Stomach (tissue), 4 donors: ENCODE data around the gene RRAS2.

Experiments used
- POLR2AphosphoS5 ChIP-seq, 3 donors: sonication (generic); formaldehyde crosslinking; IDR thresholded peaks; one replicate each; pipeline ENCODE4 v1.6.1; 2016; ENCODE audit warnings: antibody characterized with exemption in 3 of 3
- TF ChIP-seq, protein P1 (sequence below), 7 experiments: fragments of 450-650 bp in 4 of 7; fragments of 200-600 bp in 3 of 7; sonication (generic) in 3 of 7; IDR thresholded peaks; one replicate each; pipeline ENCODE4 v1.5.1; 2016 to 2019; ENCODE audit warnings: antibody characterized with exemption in 7 of 7, control low read depth in 2 of 7, mild to moderate bottlenecking in 1 of 7

DNA sequence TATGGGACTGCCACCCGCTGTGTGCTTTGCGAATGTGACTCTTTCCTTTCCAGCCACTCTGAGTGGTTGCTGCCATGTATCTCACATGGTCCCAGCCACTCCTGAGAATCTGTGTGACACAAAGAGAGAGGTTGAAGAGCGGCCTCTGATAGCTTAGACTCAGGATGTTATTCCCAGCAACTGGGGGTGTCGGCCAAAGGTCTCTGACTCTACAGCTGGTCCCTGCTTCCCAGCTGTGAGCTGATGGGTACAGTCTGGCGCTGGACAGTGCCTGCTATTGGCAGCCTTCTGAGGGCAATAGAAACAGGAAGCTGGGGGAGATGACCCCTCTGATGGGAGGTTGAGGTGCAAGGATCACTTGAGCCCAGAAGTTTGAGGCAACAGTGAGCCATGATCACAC, 105.1 kb downstream of the RRAS2 start:
- TF ChIP-seq, protein P1, sequence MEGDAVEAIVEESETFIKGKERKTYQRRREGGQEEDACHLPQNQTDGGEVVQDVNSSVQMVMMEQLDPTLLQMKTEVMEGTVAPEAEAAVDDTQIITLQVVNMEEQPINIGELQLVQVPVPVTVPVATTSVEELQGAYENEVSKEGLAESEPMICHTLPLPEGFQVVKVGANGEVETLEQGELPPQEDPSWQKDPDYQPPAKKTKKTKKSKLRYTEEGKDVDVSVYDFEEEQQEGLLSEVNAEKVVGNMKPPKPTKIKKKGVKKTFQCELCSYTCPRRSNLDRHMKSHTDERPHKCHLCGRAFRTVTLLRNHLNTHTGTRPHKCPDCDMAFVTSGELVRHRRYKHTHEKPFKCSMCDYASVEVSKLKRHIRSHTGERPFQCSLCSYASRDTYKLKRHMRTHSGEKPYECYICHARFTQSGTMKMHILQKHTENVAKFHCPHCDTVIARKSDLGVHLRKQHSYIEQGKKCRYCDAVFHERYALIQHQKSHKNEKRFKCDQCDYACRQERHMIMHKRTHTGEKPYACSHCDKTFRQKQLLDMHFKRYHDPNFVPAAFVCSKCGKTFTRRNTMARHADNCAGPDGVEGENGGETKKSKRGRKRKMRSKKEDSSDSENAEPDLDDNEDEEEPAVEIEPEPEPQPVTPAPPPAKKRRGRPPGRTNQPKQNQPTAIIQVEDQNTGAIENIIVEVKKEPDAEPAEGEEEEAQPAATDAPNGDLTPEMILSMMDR (IDR thresholded peaks at IDR 0.05) = no peak
- TF ChIP-seq POLR2AphosphoS5 (IDR thresholded peaks at IDR 0.05) = no peak
